ENCODE measurements around the gene UROS.
A peak's percentile ranks its signal among the peaks of the same experiment; 100 is the strongest.

GRCh38 chr10:125822878-125823662 is at the start of gene UROS, which contains the start of gene BCCIP:
- peak; percentile 34 for TF ChIP-seq CTCF (IDR thresholded peaks at IDR 0.05; ENCODE audit: poor library complexity, severe bottlenecking)
- TF ChIP-seq POLR2AphosphoS5 (IDR thresholded peaks at IDR 0.05): peak; percentile 85
- no peak for TF ChIP-seq EZH2 (IDR thresholded peaks at IDR 0.05; ENCODE audit: borderline replicate concordance, insufficient read depth, low read length, poor library complexity, severe bottlenecking)
- TF ChIP-seq REST (IDR thresholded peaks at IDR 0.05; ENCODE audit: borderline replicate concordance): peak; percentile 27
- peak; percentile 48 for TF ChIP-seq EP300 (conservative IDR thresholded peaks at IDR 0.05; ENCODE audit: poor library complexity, severe bottlenecking)

All from neural cell (in vitro differentiated cells).